Hepatocyte (in vitro differentiated cells): ENCODE measurements around the gene VSTM2L. TPM values are rescaled to one million over a fixed set of nuclear protein-coding genes. Genes with fewer than 3 reads are reported as not detected.

Experiments
- DNase-seq: peaks from one replicate; pipeline ENCODE4 v3.0.0-alpha.2; 2016; ENCODE audit warnings: low spot score
- H2AFZ ChIP-seq: fragments of 200-600 bp; sonication (generic); 2 replicates; pipeline ENCODE4 v1.6.0; 2016; ENCODE audit warnings: antibody characterized with exemption, mild to moderate bottlenecking
- H3K27ac ChIP-seq: fragments of 200-600 bp; sonication (generic); 2 replicates; pipeline ENCODE4 v1.5.1; 2016; ENCODE audit warnings: mild to moderate bottlenecking
- H3K27me3 ChIP-seq: fragments of 200-600 bp; sonication (generic); 2 replicates; pipeline ENCODE4 v1.6.1; 2016
- H3K36me3 ChIP-seq: fragments of 200-600 bp; sonication (generic); replicated peaks from 2 replicates; pipeline ENCODE4 v1.5.1; 2016; ENCODE audit warnings: low read depth; ENCODE audit not compliant: insufficient read depth
- H3K4me1 ChIP-seq: fragments of 200-600 bp; sonication (generic); 2 replicates; pipeline ENCODE4 v1.5.1; 2016; ENCODE audit warnings: mild to moderate bottlenecking, moderate library complexity; ENCODE audit not compliant: insufficient read depth
- H3K4me2 ChIP-seq: fragments of 200-600 bp; sonication (generic); 2 replicates; pipeline ENCODE4 v1.6.0; 2016
- H3K4me3 ChIP-seq: fragments of 200-600 bp; sonication (generic); 2 replicates; pipeline ENCODE4 v1.5.1; 2016; ENCODE audit warnings: mild to moderate bottlenecking
- H3K79me2 ChIP-seq: fragments of 200-600 bp; sonication (generic); 2 replicates; pipeline ENCODE4 v1.6.0; 2017; ENCODE audit warnings: mild to moderate bottlenecking
- H3K9me2 ChIP-seq: fragments of 200-600 bp; sonication (generic); replicated peaks from 2 replicates; pipeline ENCODE4 v1.6.0; 2017; ENCODE audit warnings: mild to moderate bottlenecking; ENCODE audit not compliant: insufficient read depth
- H3K9me3 ChIP-seq: fragments of 200-600 bp; sonication (generic); 2 replicates; pipeline ENCODE4 v1.5.1; 2016; ENCODE audit warnings: low read depth, mild to moderate bottlenecking
- H4K20me1 ChIP-seq: fragments of 200-600 bp; sonication (generic); 2 replicates; pipeline ENCODE4 v1.6.0; 2016; ENCODE audit warnings: mild to moderate bottlenecking; ENCODE audit not compliant: insufficient read depth, poor library complexity, severe bottlenecking
- EZH2 ChIP-seq: fragments of 200-600 bp; sonication (generic); IDR thresholded peaks from 2 replicates; pipeline ENCODE4 v1.6.1; 2016; ENCODE audit warnings: antibody characterized with exemption, mild to moderate bottlenecking, borderline replicate concordance
- EZH2phosphoT487 ChIP-seq: fragments of 200-600 bp; sonication (generic); IDR thresholded peaks from one replicate; pipeline ENCODE4 v1.6.1; 2018; ENCODE audit warnings: antibody characterized with exemption, mild to moderate bottlenecking, low read depth, moderate library complexity; ENCODE audit not compliant: unreplicated experiment, severe bottlenecking
- WGBS: methylation state at CpG from one replicate; pipeline ENCODE4 v1.1.6; 2016; ENCODE audit warnings: low lambda C conversion rate; ENCODE audit errors: missing lambda C conversion rate; 5-methylcytosine and 5-hydroxymethylcytosine counted together
- polyA plus RNA-seq: library from polyadenylated mRNA; unstranded; fragments of >200 nt; fragmentation: Nextera tagmentation; extraction: Ambion mirVana; gene quantifications from 2 replicates; pipeline ENCODE4 v1.2.1, GENCODE V29; 2016
- total RNA-seq: library from RNA; depleted of rRNA; stranded (reverse); fragments of >200 nt; gene quantifications from 2 replicates; pipeline ENCODE4 v1.2.3, GENCODE V29; 2014
- TF ChIP-seq, protein P1 (sequence below): fragments of 200-600 bp; sonication (generic); IDR thresholded peaks from 2 replicates; pipeline ENCODE4 v1.5.1; 2016; ENCODE audit warnings: antibody characterized with exemption, mild to moderate bottlenecking; ENCODE audit not compliant: poor library complexity

VSTM2L gene
- total and polyA plus RNA-seq, 2 experiments from 2014 or later = 2.5 to 3.7 TPM

DNA sequence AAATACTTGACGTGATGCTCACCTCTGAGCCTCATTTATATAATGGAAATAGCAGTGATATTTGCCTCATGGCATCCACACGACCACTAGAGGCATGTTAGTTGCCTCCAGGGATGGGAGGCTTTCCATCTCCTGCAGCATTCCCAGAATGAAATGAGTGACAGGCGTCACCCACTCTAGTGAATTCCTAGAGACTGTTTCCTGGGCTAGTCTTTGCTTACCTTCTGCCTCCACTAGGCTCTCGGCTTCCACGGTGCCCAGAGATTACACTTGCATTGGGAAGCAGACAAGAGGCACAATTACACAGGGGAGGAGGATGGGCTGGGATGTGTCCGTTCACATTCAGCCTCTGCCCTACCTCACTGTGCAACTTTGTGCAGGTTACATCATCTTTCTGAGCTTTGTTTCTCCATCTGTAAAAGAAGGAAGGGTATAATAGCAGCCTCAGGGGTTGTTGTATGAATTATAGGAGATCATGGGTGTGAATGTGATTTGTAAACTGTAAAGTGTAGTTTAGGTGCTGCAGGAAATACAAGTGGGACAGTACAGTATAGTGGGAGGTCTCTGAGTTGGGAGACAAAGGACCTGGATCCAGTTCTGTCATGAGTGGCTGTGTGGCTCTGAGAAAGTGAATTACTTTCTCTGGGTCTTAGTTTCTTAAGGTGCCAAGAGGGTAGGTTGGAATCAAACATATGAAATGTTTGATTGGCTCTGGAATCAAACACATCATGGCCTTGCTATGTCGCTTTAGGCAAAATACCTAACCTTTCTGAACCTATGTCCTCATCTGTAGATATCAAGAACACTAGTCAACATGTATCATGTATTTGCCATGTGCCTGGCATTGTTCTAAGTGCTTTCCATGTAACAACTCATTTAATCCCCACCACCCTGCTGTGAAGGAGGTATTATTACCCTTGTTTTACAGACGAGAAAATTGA, 3.6 kb upstream of the VSTM2L start:
- DNase-seq = no peak
- H3K79me2 ChIP-seq = no peaks in the 10 kb centered on the region
- TF ChIP-seq, protein P1, sequence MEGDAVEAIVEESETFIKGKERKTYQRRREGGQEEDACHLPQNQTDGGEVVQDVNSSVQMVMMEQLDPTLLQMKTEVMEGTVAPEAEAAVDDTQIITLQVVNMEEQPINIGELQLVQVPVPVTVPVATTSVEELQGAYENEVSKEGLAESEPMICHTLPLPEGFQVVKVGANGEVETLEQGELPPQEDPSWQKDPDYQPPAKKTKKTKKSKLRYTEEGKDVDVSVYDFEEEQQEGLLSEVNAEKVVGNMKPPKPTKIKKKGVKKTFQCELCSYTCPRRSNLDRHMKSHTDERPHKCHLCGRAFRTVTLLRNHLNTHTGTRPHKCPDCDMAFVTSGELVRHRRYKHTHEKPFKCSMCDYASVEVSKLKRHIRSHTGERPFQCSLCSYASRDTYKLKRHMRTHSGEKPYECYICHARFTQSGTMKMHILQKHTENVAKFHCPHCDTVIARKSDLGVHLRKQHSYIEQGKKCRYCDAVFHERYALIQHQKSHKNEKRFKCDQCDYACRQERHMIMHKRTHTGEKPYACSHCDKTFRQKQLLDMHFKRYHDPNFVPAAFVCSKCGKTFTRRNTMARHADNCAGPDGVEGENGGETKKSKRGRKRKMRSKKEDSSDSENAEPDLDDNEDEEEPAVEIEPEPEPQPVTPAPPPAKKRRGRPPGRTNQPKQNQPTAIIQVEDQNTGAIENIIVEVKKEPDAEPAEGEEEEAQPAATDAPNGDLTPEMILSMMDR = no peak
- no peaks in the 10 kb centered on the region for H3K36me3 ChIP-seq
- H4K20me1 ChIP-seq = no peaks in the 10 kb centered on the region
- whole genome bisulfite sequencing = 71% methylated on average over 8 of the region's 8 CpGs
- no peak overlapping the region for H3K4me2 ChIP-seq
- no peaks in the 10 kb centered on the region for H3K9me2 ChIP-seq
- no peak overlapping the region for H3K27ac ChIP-seq
- H3K4me1 ChIP-seq = peaks cover 5% of the 10 kb centered on the region
- no peak overlapping the region for H2AFZ ChIP-seq
- peaks cover 40% of the 10 kb centered on the region for H3K27me3 ChIP-seq
- H3K4me3 ChIP-seq = no peak overlapping the region
- no peaks in the 10 kb centered on the region for H3K9me3 ChIP-seq

DNA sequence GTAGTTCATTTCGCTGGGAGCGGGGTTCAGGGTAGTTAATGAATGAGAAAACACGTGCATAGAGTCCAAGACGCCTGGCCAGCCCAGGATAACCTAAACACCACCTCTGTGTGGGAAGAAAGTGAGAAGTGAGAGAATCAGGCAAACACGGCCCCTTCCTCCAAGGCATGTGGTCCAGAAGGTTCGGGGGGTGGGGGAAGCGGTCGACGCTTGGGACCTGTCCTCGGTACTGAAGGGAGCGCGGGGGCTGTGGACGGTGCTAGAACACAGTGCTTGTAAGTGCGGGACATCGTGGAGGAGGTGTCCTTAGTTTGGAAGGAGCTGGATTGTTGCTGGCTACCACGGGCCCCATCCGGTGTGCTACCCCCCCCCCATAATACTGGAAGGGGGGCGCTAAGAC, 1.7 kb upstream of the VSTM2L start:
- Histone ChIP-seq H3K9me2 (no peaks in the 10 kb centered on the region), H3K27me3 (peaks cover 54% of the 10 kb centered on the region), H3K27ac (no peak overlapping the region), H3K4me1 (peaks cover 5% of the 10 kb centered on the region), H3K36me3 (no peaks in the 10 kb centered on the region), H3K79me2 (no peaks in the 10 kb centered on the region), H3K9me3 (no peaks in the 10 kb centered on the region), H3K4me3 (no peak overlapping the region), H2AFZ (no peak overlapping the region), H3K4me2 (no peak overlapping the region), H4K20me1 (no peaks in the 10 kb centered on the region)
- TF ChIP-seq EZH2 = no peak
- TF ChIP-seq EZH2phosphoT487 = no peak
- TF ChIP-seq, protein P1 = no peak
- 27% methylated on average over 16 of the region's 18 CpGs for WGBS
- DNase-seq = no peak

DNA sequence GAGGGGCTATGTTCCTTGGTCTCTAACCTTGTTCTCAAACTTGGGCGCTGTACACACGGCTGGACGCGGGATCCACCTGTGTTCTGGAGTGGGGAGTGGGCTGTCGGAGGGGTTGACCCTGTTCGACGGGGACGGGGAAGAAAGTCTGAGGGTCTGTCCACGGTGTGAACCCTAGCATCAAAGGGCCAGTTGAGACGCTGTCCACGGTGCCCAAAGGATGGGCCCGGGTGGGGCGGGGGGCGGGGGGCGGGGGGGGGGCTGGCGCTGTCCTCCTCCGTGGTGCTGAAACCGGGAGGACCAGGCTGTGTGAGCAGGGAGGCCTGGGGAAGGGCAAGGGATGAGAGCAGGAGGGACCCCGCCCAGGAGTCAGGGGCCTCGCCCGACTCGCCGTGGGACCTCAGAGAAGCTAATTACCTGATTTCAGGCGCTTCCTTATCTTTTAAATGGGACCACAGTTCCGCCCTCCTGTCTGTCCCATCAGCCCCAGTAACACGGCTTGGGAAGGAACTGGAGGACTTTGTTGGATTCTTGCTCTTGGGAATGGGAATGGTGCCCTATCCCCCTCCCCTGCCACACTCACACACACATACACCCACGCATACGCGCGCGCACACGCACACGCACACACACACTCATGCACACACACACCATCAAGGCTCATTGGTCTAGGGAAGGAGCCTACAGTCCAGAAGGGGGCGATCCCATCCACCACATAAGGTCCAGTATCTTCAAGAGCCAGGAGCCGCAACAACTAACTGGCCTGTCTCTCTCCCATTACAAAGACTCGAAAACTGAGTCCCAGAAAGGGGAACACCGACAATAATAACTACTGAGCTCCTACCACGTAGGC, 1.0 kb upstream of the VSTM2L start:
- no peak for TF ChIP-seq EZH2
- TF ChIP-seq, protein P1 = peak; percentile 43
- no peak for TF ChIP-seq EZH2phosphoT487
- peaks cover 59% of the 10 kb centered on the region for H3K27me3 ChIP-seq

More for the DNA sequence above, 1.0 kb upstream of the VSTM2L start:
- H3K36me3 ChIP-seq = no peaks in the 10 kb centered on the region
- WGBS = 38% methylated on average over 24 of the region's 38 CpGs
- no peaks in the 10 kb centered on the region for H3K9me2 ChIP-seq
- H3K4me2 ChIP-seq = peak overlapping the region; percentile 89
- H3K79me2 ChIP-seq = no peaks in the 10 kb centered on the region
- no peaks in the 10 kb centered on the region for H4K20me1 ChIP-seq
- DNase-seq = peak; percentile 63
- H3K27ac ChIP-seq = no peak overlapping the region
- no peaks in the 10 kb centered on the region for H3K9me3 ChIP-seq
- no peak overlapping the region for H2AFZ ChIP-seq
- H3K4me3 ChIP-seq = no peak overlapping the region
- H3K4me1 ChIP-seq = peaks cover 5% of the 10 kb centered on the region
